Brain microvascular endothelial cell (primary cell): ENCODE measurements around the gene SAMD14.

ENCODE experiments used
- DNase-seq: peaks from one replicate; pipeline ENCODE4 v3.0.0-alpha.2; 2020
- H3K27ac ChIP-seq: fragments of 250-450 bp; sonication (Bioruptor Pico); 2 replicates; pipeline ENCODE4 v1.5.1; 2020; ENCODE audit warnings: mild to moderate bottlenecking, moderate library complexity
- H3K27me3 ChIP-seq: fragments of 250-450 bp; sonication (Bioruptor Pico); replicated peaks from 2 replicates; pipeline ENCODE4 v1.5.1; 2020; ENCODE audit warnings: mild to moderate bottlenecking
- H3K36me3 ChIP-seq: fragments of 250-450 bp; sonication (Bioruptor Pico); replicated peaks from 2 replicates; pipeline ENCODE4 v1.5.1; 2020; ENCODE audit warnings: mild to moderate bottlenecking
- H3K4me3 ChIP-seq: 2 replicates; pipeline ENCODE4 v1.5.1; 2011; ENCODE audit warnings: low read depth, mild to moderate bottlenecking, control low read depth, low read length, moderate library complexity
- in situ Hi-C: cut with HindIII; loops from 2 replicates; pipeline ENCODE4 v1.10.0; 2017; ENCODE audit warnings: low sequenced_read_pairs, low pct_ligation_motif_present
- TF ChIP-seq, protein P1 (sequence below): IDR thresholded peaks from 2 replicates; pipeline ENCODE4 v1.5.1; 2011; ENCODE audit warnings: low read depth, mild to moderate bottlenecking, moderate library complexity, low read length, control low read depth, inconsistent platforms; ENCODE audit errors: missing control alignments

The SAMD14 gene

GRCh38 chr17:50133769-50134099, 3.8 kb upstream of the SAMD14 start:
- H3K36me3 ChIP-seq: peaks cover 42% of the 10 kb centered on the region
- no peak overlapping the region for H3K4me3 ChIP-seq
- in situ Hi-C loops: no loop called here
- TF ChIP-seq, protein P1, sequence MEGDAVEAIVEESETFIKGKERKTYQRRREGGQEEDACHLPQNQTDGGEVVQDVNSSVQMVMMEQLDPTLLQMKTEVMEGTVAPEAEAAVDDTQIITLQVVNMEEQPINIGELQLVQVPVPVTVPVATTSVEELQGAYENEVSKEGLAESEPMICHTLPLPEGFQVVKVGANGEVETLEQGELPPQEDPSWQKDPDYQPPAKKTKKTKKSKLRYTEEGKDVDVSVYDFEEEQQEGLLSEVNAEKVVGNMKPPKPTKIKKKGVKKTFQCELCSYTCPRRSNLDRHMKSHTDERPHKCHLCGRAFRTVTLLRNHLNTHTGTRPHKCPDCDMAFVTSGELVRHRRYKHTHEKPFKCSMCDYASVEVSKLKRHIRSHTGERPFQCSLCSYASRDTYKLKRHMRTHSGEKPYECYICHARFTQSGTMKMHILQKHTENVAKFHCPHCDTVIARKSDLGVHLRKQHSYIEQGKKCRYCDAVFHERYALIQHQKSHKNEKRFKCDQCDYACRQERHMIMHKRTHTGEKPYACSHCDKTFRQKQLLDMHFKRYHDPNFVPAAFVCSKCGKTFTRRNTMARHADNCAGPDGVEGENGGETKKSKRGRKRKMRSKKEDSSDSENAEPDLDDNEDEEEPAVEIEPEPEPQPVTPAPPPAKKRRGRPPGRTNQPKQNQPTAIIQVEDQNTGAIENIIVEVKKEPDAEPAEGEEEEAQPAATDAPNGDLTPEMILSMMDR: no peak
- DNase-seq: no peak
- no peak overlapping the region for H3K27ac ChIP-seq
- no peaks in the 10 kb centered on the region for H3K27me3 ChIP-seq

- peaks cover 37% of the 10 kb centered on the region for H3K36me3 ChIP-seq
- no peak overlapping the region for H3K27ac ChIP-seq
- DNase-seq: no peak
- TF ChIP-seq, protein P1: no peak
- in situ Hi-C loops: no loop called here
- H3K27me3 ChIP-seq: no peaks in the 10 kb centered on the region
- H3K4me3 ChIP-seq: no peak overlapping the region
Observed at GRCh38 chr17:50133028-50133768, 3.2 kb upstream of the SAMD14 start.

- no peaks in the 10 kb centered on the region for H3K27me3 ChIP-seq
- H3K4me3 ChIP-seq: no peak overlapping the region
- peaks cover 28% of the 10 kb centered on the region for H3K36me3 ChIP-seq
- TF ChIP-seq, protein P1: no peak
- no peak overlapping the region for H3K27ac ChIP-seq
- DNase-seq: no peak
- in situ Hi-C loops: no loop called here
Observed at GRCh38 chr17:50132104-50132794, 2.3 kb upstream of the SAMD14 start.

DNA sequence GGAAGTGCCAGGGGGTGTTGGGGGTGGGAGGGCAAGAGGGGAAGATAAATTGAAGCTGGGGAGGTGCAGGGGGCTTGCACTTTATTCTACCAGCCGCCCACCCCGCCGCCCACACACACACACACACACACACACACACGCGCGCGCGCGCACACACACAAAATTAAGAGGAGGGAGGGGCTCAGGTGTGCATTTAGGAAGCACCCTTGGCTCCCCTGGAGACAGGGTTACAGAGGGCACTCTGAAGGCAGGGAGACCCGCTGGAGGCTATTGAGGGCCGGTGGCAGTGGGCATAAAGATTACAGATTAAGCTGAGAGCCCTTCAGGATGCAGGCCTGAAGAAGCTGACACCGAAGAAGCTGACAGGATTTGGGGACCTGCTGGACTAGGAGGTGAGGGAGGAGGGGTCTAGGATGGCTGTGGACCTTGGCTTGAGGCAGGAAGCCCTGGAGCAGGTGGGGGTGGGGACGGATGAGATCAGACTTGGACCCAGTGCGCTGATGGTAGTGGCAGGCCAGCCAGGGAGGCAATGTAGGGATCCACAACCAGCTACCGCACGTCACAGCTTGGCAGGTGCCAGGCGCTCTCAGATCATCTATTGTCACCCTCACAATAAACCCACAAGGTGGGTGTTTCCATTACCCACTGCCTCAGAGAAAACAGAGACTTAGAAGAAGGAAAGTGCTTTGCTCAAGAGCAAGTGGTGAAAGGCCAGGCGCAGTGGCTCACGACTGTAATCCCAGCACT, 772 bp upstream of the SAMD14 start:
- DNase-seq: no peak
- Histone ChIP-seq H3K4me3 (peak overlapping the region; percentile 56), H3K36me3 (peaks cover 13% of the 10 kb centered on the region), H3K27ac (no peak overlapping the region), H3K27me3 (no peaks in the 10 kb centered on the region)
- in situ Hi-C loops: no loop called here
- TF ChIP-seq, protein P1: no peak

DNA sequence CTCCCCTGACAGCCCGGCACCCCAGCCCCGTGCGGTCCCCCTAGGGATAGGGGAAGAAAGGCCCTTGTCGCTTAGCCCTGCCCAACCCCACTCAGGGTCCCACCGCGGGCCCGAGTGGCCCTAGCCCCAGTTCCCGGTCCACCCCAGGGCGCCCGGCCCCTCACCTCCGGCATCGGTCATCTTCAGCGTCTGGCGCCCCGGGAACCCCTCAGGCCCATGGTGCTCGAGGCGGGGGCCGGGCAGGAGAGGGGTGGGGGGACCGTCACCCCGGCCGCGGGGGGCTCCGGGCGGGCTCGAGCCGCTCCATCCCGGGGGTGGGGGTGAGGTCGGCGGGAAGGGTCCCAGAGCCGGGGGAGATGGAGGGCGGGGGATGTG, 620 bp downstream of the SAMD14 start:
- Histone ChIP-seq H3K27ac (no peak overlapping the region), H3K36me3 (peaks cover 4% of the 10 kb centered on the region), H3K27me3 (no peaks in the 10 kb centered on the region), H3K4me3 (peak overlapping the region; percentile 56)
- DNase-seq: no peak
- TF ChIP-seq, protein P1: no peak
- in situ Hi-C loops: no loop called here
